Measurements from ENCODE around the gene GRIN2C.

The GRIN2C gene

GRCh38 chr17:74818291-74818938 is 41.3 kb downstream of the GRIN2C start:
- DNase-seq, result no peak

GRCh38 chr17:74816905-74817620 is 42.6 kb downstream of the GRIN2C start:
- no peak for DNase-seq

GRCh38 chr17:74815550-74816370 is 43.9 kb downstream of the GRIN2C start:
- peak; percentile 14 for DNase-seq

DNA sequence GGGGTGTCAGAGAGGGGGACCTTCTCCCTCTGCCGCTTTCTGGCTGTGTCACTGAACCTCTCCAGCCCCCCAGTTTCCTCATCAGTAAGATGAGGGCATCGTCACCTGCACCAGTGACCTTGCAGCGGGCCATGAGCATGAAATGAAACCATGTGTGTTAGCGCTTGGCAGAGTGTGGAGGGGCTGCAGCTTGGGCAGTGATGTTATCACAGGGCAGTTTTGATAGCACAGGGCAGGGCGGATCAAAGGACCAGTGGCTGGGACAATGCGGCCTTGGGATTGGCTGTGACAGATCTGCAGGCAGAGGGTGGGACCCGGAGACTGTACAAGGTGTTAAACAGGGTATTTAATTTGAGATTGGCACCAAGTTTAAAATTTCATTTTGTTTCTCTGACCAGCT is 44.6 kb downstream of the GRIN2C start:
- DNase-seq, result no peak

- peak; percentile 9 for DNase-seq
Observed at GRCh38 chr17:74814453-74814852, 45.2 kb downstream of the GRIN2C start.

DNA sequence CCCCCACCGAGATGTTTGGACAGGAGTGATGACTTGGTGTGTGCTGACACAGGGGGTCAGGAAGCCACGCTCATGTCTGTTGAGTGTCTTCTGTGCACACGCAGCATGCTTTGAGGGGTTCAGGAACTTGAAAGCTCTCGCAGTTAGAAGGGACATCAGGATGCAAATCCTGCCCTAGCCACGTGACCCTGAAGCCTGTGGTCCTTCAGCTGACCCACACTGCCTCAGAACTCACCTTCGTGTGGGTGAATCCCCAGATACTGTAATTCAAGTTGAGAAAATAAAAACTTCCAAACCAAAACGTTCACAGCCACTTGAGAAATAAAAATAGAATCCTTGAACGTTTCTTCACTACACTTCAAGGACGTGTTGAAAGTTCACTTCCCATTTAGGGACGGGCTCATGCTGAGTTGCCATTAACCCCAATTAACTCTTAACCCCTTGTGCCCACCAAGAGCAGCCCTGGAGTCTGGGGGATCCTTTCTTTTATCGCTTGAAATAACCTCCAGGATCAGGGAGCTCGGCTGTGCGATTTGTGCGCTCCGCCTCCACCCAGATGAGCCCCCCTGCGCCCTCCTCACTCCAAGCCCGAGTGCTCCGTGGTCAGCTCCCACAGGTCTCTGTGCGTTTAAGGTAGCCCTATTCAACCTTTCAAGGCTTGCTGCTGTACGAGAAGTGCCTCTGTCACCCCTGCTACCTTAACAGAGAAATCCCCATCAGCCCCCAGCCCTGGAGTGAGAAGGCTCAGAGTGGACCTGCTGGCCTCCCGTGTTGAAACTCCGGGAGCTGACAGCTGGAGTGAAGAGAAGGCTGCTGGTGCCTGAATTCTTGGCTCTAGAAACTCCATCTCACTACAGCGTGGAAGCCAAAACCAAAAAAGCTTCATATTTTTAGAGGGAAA is 47.3 kb downstream of the GRIN2C start:
- DNase-seq, result no peak

GRCh38 chr17:74810699-74811485 is 48.8 kb downstream of the GRIN2C start:
- no peak for DNase-seq

GRCh38 chr17:74808714-74809430 is 50.8 kb downstream of the GRIN2C start:
- no peak for DNase-seq

GRCh38 chr17:74807925-74808324 is 51.8 kb downstream of the GRIN2C start:
- no peak for DNase-seq

DNA sequence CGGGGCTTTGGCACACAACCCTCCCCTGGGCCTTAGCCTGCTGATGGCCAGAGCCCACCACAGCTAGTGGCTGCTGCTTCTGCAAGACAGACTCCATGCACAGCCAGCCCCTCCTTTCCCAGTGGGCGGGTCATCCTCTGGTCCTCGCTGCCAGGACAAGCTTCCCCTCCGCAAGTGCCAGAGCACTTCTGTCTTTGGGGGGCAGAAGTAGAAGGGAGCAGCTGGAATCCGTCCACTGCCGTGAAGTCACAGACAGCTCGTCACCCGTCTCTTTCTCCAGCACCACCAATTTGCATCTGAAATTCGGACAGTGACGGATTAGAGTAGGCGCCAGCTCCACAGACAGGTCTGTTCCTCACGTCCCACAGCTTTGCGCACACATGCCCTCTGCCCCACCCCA is 52.2 kb downstream of the GRIN2C start:
- DNase-seq, result no peak

DNA sequence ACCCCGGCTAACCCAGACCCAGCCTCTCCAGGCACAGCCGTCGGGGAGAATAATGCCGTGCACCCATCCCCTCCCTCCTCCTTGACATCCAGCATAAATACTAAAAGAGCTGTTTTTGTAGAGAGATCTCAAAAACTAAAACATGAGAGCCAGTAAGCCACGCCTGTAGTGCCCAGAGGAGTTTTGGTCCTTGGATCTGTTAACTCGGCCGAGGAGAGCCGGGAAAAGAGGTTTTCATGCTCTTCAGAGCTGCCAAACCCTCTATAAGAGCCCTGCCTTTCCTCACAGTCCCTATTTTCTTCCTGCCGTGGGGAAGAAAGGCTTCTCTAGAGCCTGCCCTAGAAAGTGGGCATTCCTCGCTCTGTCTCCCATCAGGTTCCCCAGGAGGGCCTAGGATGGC is 53.4 kb downstream of the GRIN2C start:
- no peak for DNase-seq

DNA sequence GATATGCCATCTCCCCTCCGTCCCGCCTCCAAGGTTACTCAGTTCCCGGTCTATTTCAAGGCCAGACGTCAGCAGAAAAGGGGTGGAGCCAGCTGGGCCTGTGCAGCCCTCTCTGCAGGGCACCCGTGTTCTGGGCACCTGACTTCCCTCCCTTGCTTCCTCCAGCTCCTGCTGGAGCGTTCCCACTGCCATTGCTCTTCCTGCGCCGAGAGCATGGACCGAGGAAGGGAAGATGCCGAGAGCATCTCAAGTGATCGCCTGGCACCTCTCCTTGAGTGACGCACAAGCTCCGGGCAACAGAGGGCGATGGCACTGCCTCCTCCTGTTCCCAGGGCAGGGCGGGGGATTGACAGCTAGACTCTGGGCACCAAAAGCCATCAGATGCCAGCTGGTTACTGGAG is 54.1 kb downstream of the GRIN2C start:
- no peak for DNase-seq

DNA sequence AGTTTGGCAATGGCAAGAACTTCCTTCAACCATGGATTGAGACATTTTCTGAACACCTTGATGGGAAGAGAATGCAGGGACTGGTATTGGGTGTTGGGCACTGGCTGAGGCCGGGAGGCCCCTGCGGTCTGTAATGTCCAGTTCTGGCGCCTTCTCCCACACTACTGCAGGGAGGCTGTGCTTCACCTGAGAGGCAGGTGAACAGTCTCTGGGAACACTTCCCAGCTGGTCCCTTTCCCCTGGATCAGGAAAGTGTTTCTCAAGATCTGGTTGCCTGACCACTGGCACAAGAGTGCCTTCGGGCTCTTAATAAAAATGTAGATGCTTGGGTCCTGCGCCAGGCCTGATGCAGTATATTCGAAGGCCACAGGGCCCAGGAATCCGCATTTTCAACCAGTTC is 55.0 kb downstream of the GRIN2C start:
- no peak for DNase-seq

DNA sequence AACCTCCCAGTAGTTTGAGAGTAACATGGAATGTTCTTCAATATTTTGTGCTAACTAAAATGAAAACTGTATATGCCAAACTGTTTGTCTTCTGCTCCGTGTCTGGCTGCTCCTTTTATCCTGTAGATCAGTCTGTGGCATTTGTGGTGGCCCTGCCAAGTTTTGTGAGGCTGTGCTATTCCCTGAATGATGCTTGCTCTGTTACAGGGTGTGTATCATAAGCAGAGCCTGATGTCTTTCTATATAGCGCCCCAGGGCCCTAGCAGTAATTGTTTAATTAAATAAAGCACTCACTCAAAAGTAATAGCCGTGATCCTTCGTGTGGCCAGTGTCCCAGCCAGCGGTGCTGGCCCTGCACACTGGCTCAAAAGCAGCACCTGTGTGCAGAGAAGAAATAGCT is 55.7 kb downstream of the GRIN2C start:
- no peak for DNase-seq

DNA sequence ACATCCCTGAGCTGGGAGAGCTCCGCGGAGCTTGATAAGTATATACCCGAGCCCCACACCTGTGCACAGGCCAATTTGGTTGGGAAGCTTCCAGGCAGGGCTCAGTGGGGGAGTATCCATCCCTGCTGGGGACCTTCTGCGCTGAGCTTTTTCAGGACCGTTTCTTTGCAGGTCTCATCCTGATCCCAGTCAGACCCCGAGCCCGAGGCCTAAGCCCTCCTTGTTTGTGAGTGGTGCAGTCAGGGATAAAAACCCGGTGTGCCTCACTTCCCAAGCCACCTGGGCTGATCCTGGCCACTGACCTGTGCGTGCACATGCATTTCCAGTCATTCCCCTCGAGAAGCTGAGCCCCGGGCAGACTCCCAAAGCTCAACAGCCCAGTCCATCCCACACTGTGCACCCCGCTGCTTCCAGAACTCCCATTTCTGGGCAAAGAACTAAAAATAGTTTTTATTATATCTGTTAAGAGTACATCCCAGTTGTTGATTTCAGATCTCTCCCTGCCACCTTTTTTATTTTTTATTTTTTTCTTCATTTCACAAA is 56.2 kb downstream of the GRIN2C start:
- no peak for DNase-seq

GRCh38 chr17:74801896-74802295 is 57.8 kb downstream of the GRIN2C start:
- no peak for DNase-seq

DNA sequence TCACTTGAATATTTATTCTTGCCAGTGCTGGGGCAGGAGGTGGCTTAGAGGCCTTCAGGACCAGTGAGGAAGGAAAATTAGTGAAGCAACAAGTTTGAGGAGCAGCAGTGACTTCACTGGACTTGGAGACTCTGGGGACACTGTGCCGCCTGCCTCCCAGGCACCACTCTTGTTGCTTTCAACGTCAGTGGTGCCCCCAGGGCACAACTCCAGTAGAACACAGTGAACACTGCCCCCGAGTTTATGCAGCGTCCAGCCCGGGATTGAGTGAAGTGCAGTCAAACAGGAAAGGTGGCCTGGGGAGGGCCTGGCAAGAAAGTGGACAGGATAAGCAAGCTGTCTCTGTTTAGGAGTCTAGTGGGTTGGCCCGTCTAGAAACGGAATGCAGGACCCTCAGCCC is 59.2 kb downstream of the GRIN2C start:
- no peak for DNase-seq

DNA sequence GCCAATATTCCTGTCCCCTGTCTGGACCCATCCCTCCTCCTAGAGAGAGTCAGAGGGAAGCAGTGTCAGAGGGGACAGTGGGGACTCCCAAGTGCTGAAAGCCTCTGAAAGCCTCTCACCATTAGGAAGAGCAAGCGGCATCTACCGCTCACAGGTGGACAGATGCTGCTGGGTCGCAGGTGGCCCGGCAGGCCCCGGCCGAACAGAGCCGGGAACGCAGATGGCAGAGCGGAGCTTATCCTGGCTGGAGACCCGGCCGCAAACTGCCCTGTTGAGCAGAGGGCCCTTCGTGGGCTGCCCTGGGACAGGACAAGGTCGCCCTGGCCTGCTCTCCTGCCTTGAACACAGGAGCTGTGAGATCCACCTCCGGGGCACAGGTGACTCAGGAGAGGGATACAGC is 60.6 kb downstream of the GRIN2C start:
- DNase-seq, result no peak

GRCh38 chr17:74798239-74798707 is 61.4 kb downstream of the GRIN2C start:
- DNase-seq, result no peak

GRCh38 chr17:74797824-74798223 is 61.9 kb downstream of the GRIN2C start:
- no peak for DNase-seq

DNA sequence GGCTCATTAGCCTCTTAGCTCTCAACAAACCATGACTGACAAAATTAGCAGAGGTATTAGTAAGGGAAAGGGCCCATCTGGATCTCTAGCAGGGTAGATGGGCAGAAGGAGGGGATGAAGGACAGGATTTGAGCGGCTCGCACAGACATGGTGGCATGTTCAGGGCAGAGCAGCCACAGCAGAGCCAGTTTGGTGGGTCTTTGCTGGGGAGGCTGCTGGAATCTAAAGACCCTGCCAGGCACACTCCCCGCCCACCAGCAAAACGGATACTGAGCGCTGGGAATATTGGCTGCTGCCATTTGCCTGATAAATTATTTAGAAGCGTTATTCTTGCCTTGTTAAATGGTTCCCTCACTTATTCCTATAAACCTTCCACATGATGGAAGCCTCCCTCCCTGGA is 62.8 kb downstream of the GRIN2C start:
- no peak for DNase-seq

Data from activated CD4-positive, alpha-beta T cell treated with anti-CD3 and anti-CD28 coated beads for 48 hours (primary cell).